ENCODE measurements around the gene KCNMA1. TPM values are rescaled to one million over a fixed set of nuclear protein-coding genes. Genes with fewer than 3 reads are reported as not detected.

The KCNMA1 gene
- total RNA-seq, 1 donor from 2014 or later: 30.1 TPM

DNA sequence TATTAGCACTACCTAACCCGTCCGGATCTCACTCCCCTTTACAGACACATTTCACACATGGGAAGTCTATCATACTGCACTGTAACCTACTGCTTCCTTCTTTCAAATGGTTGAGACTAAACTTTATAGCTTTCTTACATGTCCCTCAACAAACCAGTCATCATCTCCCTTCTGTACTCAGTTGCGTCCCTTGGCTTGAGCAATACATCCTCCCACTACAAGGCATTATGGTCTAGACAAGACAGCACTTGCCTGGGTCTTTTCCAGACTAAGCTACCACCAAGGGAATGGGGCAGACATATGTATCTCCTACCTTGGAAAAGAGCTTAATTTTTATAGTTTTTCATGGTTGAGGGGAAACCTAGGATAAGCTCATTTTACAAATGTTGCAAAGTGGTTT, 575.2 kb downstream of the KCNMA1 start:
- no peak for TF ChIP-seq CTCF (conservative IDR thresholded peaks at IDR 0.05)
- Mint-ChIP-seq H3K4me3 (no peak overlapping the region), H3K27me3 (peaks cover 11% of the 10 kb centered on the region), H3K4me1 (ENCODE audit: unreplicated experiment) (no peaks in the 10 kb centered on the region), H3K27ac (no peak overlapping the region), H3K36me3 (peaks cover 4% of the 10 kb centered on the region), H3K9me3 (peaks cover 4% of the 10 kb centered on the region)
- no peak for DNase-seq (ENCODE audit: extremely low spot score, unreplicated experiment)

GRCh38 chr10:77060913-77061312, 576.7 kb downstream of the KCNMA1 start:
- H3K4me3 Mint-ChIP-seq: no peak overlapping the region
- no peaks in the 10 kb centered on the region for H3K4me1 Mint-ChIP-seq (ENCODE audit: unreplicated experiment)

DNA sequence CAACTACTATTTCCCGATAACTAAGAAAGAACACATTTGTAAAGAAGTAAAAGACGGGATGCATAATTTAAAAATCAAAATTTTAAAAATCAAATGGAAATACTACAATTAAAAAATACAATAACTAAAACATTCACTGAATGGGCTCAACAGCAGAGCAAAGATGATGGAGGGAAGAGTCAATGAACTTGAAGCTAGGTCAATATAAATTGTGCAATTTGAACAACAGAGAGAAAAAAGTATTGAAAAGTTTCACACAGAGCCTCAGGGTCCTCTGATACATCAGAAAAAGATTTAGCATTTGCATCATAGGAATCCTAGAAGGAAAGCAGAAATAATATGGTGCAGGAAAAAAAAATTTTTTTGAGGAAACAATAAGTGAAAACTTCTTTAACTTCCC, 581.0 kb downstream of the KCNMA1 start:
- H3K36me3 Mint-ChIP-seq: peaks cover 4% of the 10 kb centered on the region
- peaks cover 22% of the 10 kb centered on the region for H3K27me3 Mint-ChIP-seq
- DNase-seq (ENCODE audit: extremely low spot score, unreplicated experiment): no peak
- TF ChIP-seq CTCF (conservative IDR thresholded peaks at IDR 0.05): no peak
- no peak overlapping the region for H3K4me3 Mint-ChIP-seq
- H3K27ac Mint-ChIP-seq: no peak overlapping the region
- no peaks in the 10 kb centered on the region for H3K4me1 Mint-ChIP-seq (ENCODE audit: unreplicated experiment)
- peaks cover 4% of the 10 kb centered on the region for H3K9me3 Mint-ChIP-seq

More at GRCh38 chr10:77060913-77061312, 576.7 kb downstream of the KCNMA1 start:
- peaks cover 11% of the 10 kb centered on the region for H3K27me3 Mint-ChIP-seq
- DNase-seq (ENCODE audit: extremely low spot score, unreplicated experiment): no peak
- H3K9me3 Mint-ChIP-seq: peaks cover 4% of the 10 kb centered on the region
- peaks cover 4% of the 10 kb centered on the region for H3K36me3 Mint-ChIP-seq
- no peak for TF ChIP-seq CTCF (conservative IDR thresholded peaks at IDR 0.05)
- no peak overlapping the region for H3K27ac Mint-ChIP-seq

- TF ChIP-seq CTCF (conservative IDR thresholded peaks at IDR 0.05): no peak
Observed at GRCh38 chr10:77052593-77052992, 585.0 kb downstream of the KCNMA1 start.

GRCh38 chr10:77051837-77052236, 585.8 kb downstream of the KCNMA1 start:
- H3K4me3 Mint-ChIP-seq: no peak overlapping the region
- no peak for TF ChIP-seq CTCF (conservative IDR thresholded peaks at IDR 0.05)
- H3K9me3 Mint-ChIP-seq: no peaks in the 10 kb centered on the region
- no peaks in the 10 kb centered on the region for H3K36me3 Mint-ChIP-seq
- H3K27me3 Mint-ChIP-seq: peaks cover 13% of the 10 kb centered on the region
- H3K4me1 Mint-ChIP-seq (ENCODE audit: unreplicated experiment): no peaks in the 10 kb centered on the region
- DNase-seq (ENCODE audit: extremely low spot score, unreplicated experiment): no peak
- H3K27ac Mint-ChIP-seq: no peak overlapping the region

More at GRCh38 chr10:77052593-77052992, 585.0 kb downstream of the KCNMA1 start:
- H3K4me1 Mint-ChIP-seq (ENCODE audit: unreplicated experiment): no peaks in the 10 kb centered on the region
- no peaks in the 10 kb centered on the region for H3K36me3 Mint-ChIP-seq
- H3K27me3 Mint-ChIP-seq: peaks cover 15% of the 10 kb centered on the region
- no peaks in the 10 kb centered on the region for H3K9me3 Mint-ChIP-seq
- H3K27ac Mint-ChIP-seq: no peak overlapping the region
- H3K4me3 Mint-ChIP-seq: no peak overlapping the region
- no peak for DNase-seq (ENCODE audit: extremely low spot score, unreplicated experiment)

DNA sequence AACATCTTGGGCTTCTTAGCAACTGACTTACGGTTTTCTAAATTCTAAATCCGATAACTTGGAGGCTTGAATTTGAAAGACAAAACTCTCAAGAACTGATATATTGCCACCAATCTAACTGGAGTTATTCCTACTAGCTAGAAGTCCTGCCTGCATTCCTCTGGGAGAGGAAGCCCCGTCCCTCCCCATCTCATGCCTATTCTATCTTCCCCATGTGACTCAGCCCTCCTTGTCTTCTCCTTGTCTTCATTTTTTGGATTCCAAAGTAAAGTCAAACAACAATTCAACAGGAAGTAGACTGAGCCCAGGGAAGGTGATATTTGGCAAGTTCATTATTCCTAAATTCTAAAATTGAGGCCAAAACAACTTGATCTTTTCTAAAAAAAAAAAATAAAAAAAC, 587.7 kb downstream of the KCNMA1 start:
- H3K27ac Mint-ChIP-seq: no peak overlapping the region
- H3K4me1 Mint-ChIP-seq (ENCODE audit: unreplicated experiment): no peaks in the 10 kb centered on the region
- no peak overlapping the region for H3K4me3 Mint-ChIP-seq
- no peak for DNase-seq (ENCODE audit: extremely low spot score, unreplicated experiment)
- H3K9me3 Mint-ChIP-seq: no peaks in the 10 kb centered on the region
- no peak for TF ChIP-seq CTCF (conservative IDR thresholded peaks at IDR 0.05)
- peaks cover 12% of the 10 kb centered on the region for H3K27me3 Mint-ChIP-seq
- H3K36me3 Mint-ChIP-seq: no peaks in the 10 kb centered on the region
